Heart right ventricle (tissue), 16 donors: Measurements from ENCODE around the gene RIMBP2. TPM values are rescaled to one million over a fixed set of nuclear protein-coding genes. Genes with fewer than 3 reads are reported as not detected.

Source experiments
- ATAC-seq, 8 donors: fragments of 200-7000 bp; cut with Tn5 transposase; one replicate each; pipeline ENCODE4 v1.9.1; 2020; ENCODE audit warnings: mild to moderate bottlenecking in 8 of 8, moderate library complexity in 8 of 8, moderate number of reproducible peaks in 1 of 8
- DNase-seq, 2 donors: peaks; one replicate each; pipeline ENCODE4 v3.0.0-alpha.2; 2020
- H3K27ac ChIP-seq, 10 donors: fragments of 200-600 bp; sonication (generic) in 2 of 10; one replicate each; pipeline versions ENCODE4 v1.5.0 to v1.8.0; 2020 to 2022; ENCODE audit warnings: mild to moderate bottlenecking in 3 of 10
- H3K27me3 ChIP-seq, 7 donors: fragments of 200-600 bp; one replicate each; pipeline ENCODE4 v1.8.0; 2021 to 2022; ENCODE audit warnings: mild to moderate bottlenecking in 2 of 7
- H3K36me3 ChIP-seq, 9 donors: fragments of 200-600 bp; sonication (generic) in 1 of 9; one replicate each; pipeline versions ENCODE4 v1.5.0 to v1.8.0; 2020 to 2022; ENCODE audit warnings: mild to moderate bottlenecking in 2 of 9
- H3K4me1 ChIP-seq, 9 donors: fragments of 200-600 bp; sonication (generic) in 1 of 9; one replicate each; pipeline versions ENCODE4 v1.5.0 to v1.8.0; 2020 to 2022; ENCODE audit warnings: mild to moderate bottlenecking in 4 of 9
- H3K4me3 ChIP-seq, 10 donors: fragments of 200-600 bp; sonication (generic) in 2 of 10; one replicate each; pipeline versions ENCODE4 v1.5.0 to v1.8.0; 2020 to 2022; ENCODE audit warnings: mild to moderate bottlenecking in 7 of 10, moderate library complexity in 2 of 10
- H3K9me3 ChIP-seq, 11 donors: fragments of 200-600 bp in 10 of 11; sonication (generic) in 2 of 11; one replicate each; pipeline versions ENCODE4 v1.5.0 to v1.8.0; 2013 to 2022; ENCODE audit warnings: mild to moderate bottlenecking in 2 of 11, control low read depth in 1 of 11, moderate library complexity in 1 of 11
- WGBS, 2 donors: extraction: QIAGEN DNeasy Blood & Tissue Kit; methylation state at CpG; one replicate each; pipeline ENCODE4 v1.1.7; 2013; ENCODE audit warnings: inconsistent platforms in 1 of 2; 5-methylcytosine and 5-hydroxymethylcytosine counted together
- intact Hi-C, 10 donors: fragments of 100-400 bp; cut with DNase I; formaldehyde crosslinking; loops; one replicate each; pipeline versions ENCODE4 v1.11.1 to v1.14.2; 2022
- polyA plus RNA-seq, 2 donors: library from polyadenylated mRNA; stranded (reverse); fragments of 200-250 nt; gene quantifications; one replicate each; pipeline ENCODE4 v1.2.3, GENCODE V29; 2013
- total RNA-seq, 10 donors: library from RNA; stranded (reverse); fragmentation: NEBNext Ultra II Directional in 3 of 10; extraction: Animal tissue kit (Norgen Biotek cat#: 25700) in 3 of 10; gene quantifications; one replicate each; pipeline versions ENCODE4 v1.2.1 to v1.2.4, GENCODE V29; 2021 to 2023
- TF ChIP-seq, protein P1 (sequence below), 9 donors: fragments of 200-600 bp; sonication (generic) in 2 of 9; IDR thresholded peaks; one replicate each; pipeline versions ENCODE4 v1.5.0 to v1.8.0; 2021 to 2022; ENCODE audit warnings: antibody characterized with exemption in 9 of 9, mild to moderate bottlenecking in 5 of 9, moderate library complexity in 1 of 9
- donor health status: Arrhythmogenic right ventricular cardiomyopathy.
- donor health status: ischemic (EF 13 %, LVEDD 7.1; RV severe dilation, severe dysfunction).
- donor health status: healthy with polysubstance abuse.
- donor health status: DM: no; HTN: yes; CAD: no.
- donor health status: DM: no; HTN: no; CAD: no.
- donor health status: ischemic (EF 25% LVEDD 6.9; RV normal size, moderate dysfunction).
- donor health status: ischemic (EF 25% LVEDD 5.7; RV mildly dilated, moderate dysfunction).
- donor health status: healthy.
- donor health status: DM: yes; HTN: yes; CAD: no.
- donor health status: Ischemic cardiomyopathy.
- donor health status: ischemic (EF 35%, LVEDD 5.7; RV mildly dilated, moderate dysfunction).
- donor health status: nonischemic (EF 11% LVEDD 7.7; RV severe dilation, severe dysfunction).
- donor health status: DM: yes; HTN: yes; CAD: no.
- donor health status: PGD.
- donor health status: ischemic (EF 29% LVEDD 5.4; RV normal size, mild dysfunction).
- donor health status: nonischemic (EF 23%, LVEDD 6.1; RV moderate dilation, normal function).

Gene RIMBP2
- total and polyA plus RNA-seq, 12 donors, result 0.01 to 0.17 (median 0.05) TPM; not detected in 9

DNA sequence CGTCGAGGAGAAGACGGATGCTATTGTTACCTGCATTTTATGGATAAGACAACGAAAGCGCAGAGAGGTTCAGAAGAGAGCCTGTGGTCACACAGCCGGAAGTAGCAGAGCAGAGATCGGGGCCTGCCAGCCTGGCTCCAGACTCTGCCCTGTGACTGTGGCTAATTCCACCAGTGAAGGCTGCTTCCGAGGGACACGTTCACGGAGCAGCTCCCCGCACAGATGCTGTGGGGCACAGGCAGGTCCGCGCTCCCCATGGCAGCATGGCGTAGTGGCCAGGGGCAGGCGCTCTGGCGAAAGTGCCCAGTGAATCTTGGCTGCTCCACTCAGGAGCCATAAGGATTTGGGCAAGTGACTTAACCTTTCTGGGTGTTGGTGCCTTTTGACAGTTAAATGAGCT is 9.8 kb downstream of the RIMBP2 start:
- Histone ChIP-seq H3K9me3 (no peaks in the 10 kb centered on the region), H3K36me3 (no peaks in the 10 kb centered on the region), H3K27me3 (peaks cover 0 to 58% (median 25%) of the 10 kb centered on the region in 7 donors), H3K4me1 (no peaks in the 10 kb centered on the region), H3K27ac (no peak overlapping the region), H3K4me3 (no peak overlapping the region)
- WGBS, 2 donors, result 87 to 88% methylated on average over 16 of the region's 16 CpGs
- ATAC-seq, result no peak
- no peak for DNase-seq
- intact Hi-C loops, result no loop called here
- TF ChIP-seq, protein P1, sequence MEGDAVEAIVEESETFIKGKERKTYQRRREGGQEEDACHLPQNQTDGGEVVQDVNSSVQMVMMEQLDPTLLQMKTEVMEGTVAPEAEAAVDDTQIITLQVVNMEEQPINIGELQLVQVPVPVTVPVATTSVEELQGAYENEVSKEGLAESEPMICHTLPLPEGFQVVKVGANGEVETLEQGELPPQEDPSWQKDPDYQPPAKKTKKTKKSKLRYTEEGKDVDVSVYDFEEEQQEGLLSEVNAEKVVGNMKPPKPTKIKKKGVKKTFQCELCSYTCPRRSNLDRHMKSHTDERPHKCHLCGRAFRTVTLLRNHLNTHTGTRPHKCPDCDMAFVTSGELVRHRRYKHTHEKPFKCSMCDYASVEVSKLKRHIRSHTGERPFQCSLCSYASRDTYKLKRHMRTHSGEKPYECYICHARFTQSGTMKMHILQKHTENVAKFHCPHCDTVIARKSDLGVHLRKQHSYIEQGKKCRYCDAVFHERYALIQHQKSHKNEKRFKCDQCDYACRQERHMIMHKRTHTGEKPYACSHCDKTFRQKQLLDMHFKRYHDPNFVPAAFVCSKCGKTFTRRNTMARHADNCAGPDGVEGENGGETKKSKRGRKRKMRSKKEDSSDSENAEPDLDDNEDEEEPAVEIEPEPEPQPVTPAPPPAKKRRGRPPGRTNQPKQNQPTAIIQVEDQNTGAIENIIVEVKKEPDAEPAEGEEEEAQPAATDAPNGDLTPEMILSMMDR (IDR thresholded peaks at IDR 0.05), result no peak

GRCh38 chr12:130705178-130705822 is 10.8 kb downstream of the RIMBP2 start:
- no peak overlapping the region for H3K27ac ChIP-seq
- TF ChIP-seq, protein P1 (IDR thresholded peaks at IDR 0.05), result no peak
- 48 to 52% methylated on average over 23 of the region's 23 CpGs for WGBS, 2 donors
- intact Hi-C loops, result no loop called here
- no peaks in the 10 kb centered on the region for H3K4me1 ChIP-seq
- H3K27me3 ChIP-seq, result peaks cover 0 to 55% (median 25%) of the 10 kb centered on the region in 7 donors
- no peaks in the 10 kb centered on the region for H3K36me3 ChIP-seq
- no peak for DNase-seq
- no peak overlapping the region for H3K4me3 ChIP-seq
- ATAC-seq, result no peak
- no peaks in the 10 kb centered on the region for H3K9me3 ChIP-seq

- Histone ChIP-seq H3K4me1 (no peaks in the 10 kb centered on the region), H3K9me3 (no peaks in the 10 kb centered on the region), H3K4me3 (no peak overlapping the region), H3K27me3 (peaks cover 0 to 54% (median 23%) of the 10 kb centered on the region in 7 donors), H3K27ac (no peak overlapping the region), H3K36me3 (no peaks in the 10 kb centered on the region)
- TF ChIP-seq, protein P1 (IDR thresholded peaks at IDR 0.05), result no peak
- DNase-seq (no peak), ATAC-seq (no peak)
- intact Hi-C loops, result no loop called here
- 80 to 85% methylated on average over 13 of the region's 13 CpGs for WGBS, 2 donors
These were observed 11.5 kb downstream of the RIMBP2 start for GRCh38 chr12:130704606-130705005.

- Histone ChIP-seq H3K4me1 (no peaks in the 10 kb centered on the region), H3K36me3 (no peaks in the 10 kb centered on the region), H3K27me3 (peaks cover 0 to 50% (median 16%) of the 10 kb centered on the region in 7 donors), H3K9me3 (no peaks in the 10 kb centered on the region), H3K27ac (no peak overlapping the region), H3K4me3 (no peak overlapping the region)
- intact Hi-C loops, result no loop called here
- no peak for DNase-seq
- TF ChIP-seq, protein P1 (IDR thresholded peaks at IDR 0.05), result no peak
- no peak for ATAC-seq
- 40 to 50% methylated on average over 15 of the region's 15 CpGs for WGBS, 2 donors
These were observed 12.2 kb downstream of the RIMBP2 start for GRCh38 chr12:130703733-130704375.
